Activated T-helper 2 cell treated with anti-CD3 and anti-CD28 coated beads, Interferon-gamma antibody, Interleukin-2, Interleukin-4, amounts not matched to agents 10 μg/mL and 5 μg/mL and 100 μg/mL, durations not matched to agents 14 hours and 24 hours and 36 hours (primary cell): ENCODE data around the gene SCG3. TPM values are rescaled to one million over a fixed set of nuclear protein-coding genes. Genes with fewer than 3 reads are reported as not detected.

ENCODE experiments used
- DNase-seq: peaks from one replicate; pipeline ENCODE4 v3.0.0; 2021; ENCODE audit warnings: low spot score
- H3K27ac Mint-ChIP-seq: one replicate; pipeline ENCODE4 v1.8.0; 2021; ENCODE audit warnings: mixed read lengths
- H3K27me3 Mint-ChIP-seq: one replicate; pipeline ENCODE4 v1.8.0; 2021; ENCODE audit warnings: low read depth, mixed read lengths
- H3K36me3 Mint-ChIP-seq: one replicate; pipeline ENCODE4 v1.8.0; 2021; ENCODE audit warnings: low read depth, mixed read lengths
- H3K4me1 Mint-ChIP-seq: one replicate; pipeline ENCODE4 v1.8.0; 2021; ENCODE audit warnings: low read depth, mixed read lengths
- H3K4me3 Mint-ChIP-seq: one replicate; pipeline ENCODE4 v1.8.0; 2021; ENCODE audit warnings: low read depth, mild to moderate bottlenecking, moderate library complexity, mixed read lengths
- H3K9me3 Mint-ChIP-seq: one replicate; pipeline ENCODE4 v1.8.0; 2021; ENCODE audit warnings: mixed read lengths
- intact Hi-C: fragments of 100-400 bp; cut with micrococcal nuclease; formaldehyde crosslinking; loops from one replicate; pipeline ENCODE4 v1.15.1; 2023
- total RNA-seq: library from RNA; stranded (reverse); gene quantifications from 2 replicates; pipeline ENCODE4 v1.2.3, GENCODE V29; 2022

The SCG3 gene
- total RNA-seq, 1 donor from 2014 or later = not detected

DNA sequence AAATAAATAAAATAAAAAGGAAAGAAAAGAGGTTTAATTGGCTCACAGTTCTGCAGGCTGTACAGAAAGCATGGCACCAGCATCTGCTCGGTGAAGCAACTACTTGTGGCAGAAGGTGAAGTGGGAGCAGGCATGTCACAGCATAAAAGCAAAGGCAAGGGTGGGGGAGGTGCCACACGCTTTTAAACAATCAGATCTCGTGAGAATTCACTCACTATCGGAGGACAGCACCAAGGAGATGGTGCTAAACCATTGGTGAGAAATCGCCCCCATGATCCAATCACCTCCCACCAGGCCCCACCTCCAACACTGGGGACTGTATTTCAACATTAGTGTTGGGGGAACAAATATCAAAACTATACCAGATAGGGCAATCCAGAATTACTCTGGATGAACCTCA is 15.3 kb downstream of the SCG3 start:
- Mint-ChIP-seq H3K27me3 (peaks cover 47% of the 10 kb centered on the region), H3K9me3 (no peaks in the 10 kb centered on the region), H3K36me3 (no peaks in the 10 kb centered on the region), H3K27ac (no peak overlapping the region), H3K4me1 (peaks cover 21% of the 10 kb centered on the region), H3K4me3 (no peak overlapping the region)
- intact Hi-C loops = no loop called here
- DNase-seq = no peak

DNA sequence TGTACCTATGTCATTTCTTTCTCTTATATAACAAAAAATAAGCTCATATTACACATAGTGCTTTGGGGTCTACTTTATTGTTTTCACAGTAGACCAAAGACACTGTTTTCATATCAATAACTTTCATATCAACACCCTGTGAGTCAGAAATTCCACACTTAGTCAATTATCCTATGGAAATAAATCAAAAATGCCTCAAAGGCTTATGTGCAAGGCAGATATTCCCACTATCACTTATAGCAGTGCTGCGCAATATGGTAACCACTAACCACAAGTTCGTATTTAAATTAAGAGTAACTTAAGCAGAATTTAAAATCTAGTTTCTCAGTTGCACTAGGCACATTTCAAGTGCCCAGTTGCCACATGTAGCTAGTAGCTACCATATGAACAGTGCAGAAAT is 15.9 kb downstream of the SCG3 start:
- H3K27ac Mint-ChIP-seq = no peak overlapping the region
- peaks cover 15% of the 10 kb centered on the region for H3K4me1 Mint-ChIP-seq
- H3K9me3 Mint-ChIP-seq = no peaks in the 10 kb centered on the region
- no peak for DNase-seq
- H3K36me3 Mint-ChIP-seq = no peaks in the 10 kb centered on the region
- H3K27me3 Mint-ChIP-seq = peaks cover 44% of the 10 kb centered on the region
- intact Hi-C loops = no loop called here
- H3K4me3 Mint-ChIP-seq = no peak overlapping the region

DNA sequence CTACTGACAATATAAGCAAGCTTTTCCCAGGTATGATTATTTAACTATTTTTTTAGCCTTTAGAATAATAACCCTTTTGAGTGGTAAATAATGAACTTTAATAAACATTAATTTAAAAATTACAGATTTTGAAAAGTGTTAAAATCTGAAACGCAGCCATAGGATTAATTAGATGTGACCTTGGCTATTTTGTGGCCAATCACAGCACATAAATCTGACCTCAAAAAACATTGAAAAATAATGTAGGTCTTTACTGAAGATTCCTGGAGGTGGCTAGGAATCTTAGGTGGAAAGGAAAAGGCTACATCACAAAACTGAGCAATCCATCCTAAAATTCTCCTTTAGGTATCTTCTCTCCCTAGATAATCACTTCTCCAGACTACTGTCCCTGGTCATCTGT is 18.1 kb downstream of the SCG3 start:
- peaks cover 3% of the 10 kb centered on the region for H3K4me1 Mint-ChIP-seq
- no peaks in the 10 kb centered on the region for H3K9me3 Mint-ChIP-seq
- no peak overlapping the region for H3K27ac Mint-ChIP-seq
- no peak overlapping the region for H3K4me3 Mint-ChIP-seq
- peaks cover 31% of the 10 kb centered on the region for H3K27me3 Mint-ChIP-seq
- no peaks in the 10 kb centered on the region for H3K36me3 Mint-ChIP-seq
- intact Hi-C loops = no loop called here
- no peak for DNase-seq

DNA sequence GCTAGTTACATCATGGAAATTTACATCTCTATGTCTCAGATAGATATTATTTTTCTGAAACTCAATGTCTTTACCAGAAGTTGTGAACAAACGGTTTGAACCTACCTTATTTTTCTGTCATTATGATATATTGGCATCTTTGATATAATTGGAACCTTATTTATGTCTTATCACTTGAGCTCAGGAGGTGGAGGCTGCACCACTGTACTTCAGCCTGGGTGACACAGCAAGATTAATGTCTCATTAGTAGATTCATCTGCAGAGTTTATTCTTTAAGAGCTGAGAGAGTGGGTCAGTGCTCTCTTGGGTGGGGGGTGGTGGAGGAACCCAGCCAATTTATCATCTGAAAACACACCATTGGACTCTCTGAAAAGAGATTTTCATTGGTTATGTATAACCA is 21.4 kb downstream of the SCG3 start:
- H3K9me3 Mint-ChIP-seq = no peaks in the 10 kb centered on the region
- no peaks in the 10 kb centered on the region for H3K36me3 Mint-ChIP-seq
- no peaks in the 10 kb centered on the region for H3K4me1 Mint-ChIP-seq
- no peak overlapping the region for H3K4me3 Mint-ChIP-seq
- peaks cover 38% of the 10 kb centered on the region for H3K27me3 Mint-ChIP-seq
- intact Hi-C loops = no loop called here
- DNase-seq = no peak
- no peak overlapping the region for H3K27ac Mint-ChIP-seq

DNA sequence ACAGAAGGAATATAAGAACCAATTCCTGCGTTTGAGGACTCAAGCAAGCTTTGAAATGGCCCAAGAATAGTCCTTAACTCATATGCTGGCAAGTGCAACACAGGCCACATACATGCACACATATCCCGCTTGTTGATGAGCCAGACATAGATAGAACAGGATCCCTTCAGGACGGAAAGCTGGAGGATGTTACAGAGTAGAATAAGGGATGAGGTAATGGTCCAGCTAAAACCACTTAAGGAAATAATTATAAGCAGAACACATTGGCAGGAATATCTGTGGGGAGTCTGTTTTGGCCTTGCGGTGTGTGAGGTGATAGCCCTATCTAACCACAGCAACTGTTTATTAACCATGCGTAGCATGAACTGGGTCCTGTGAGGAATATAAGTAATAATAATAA is 25.0 kb downstream of the SCG3 start:
- H3K4me3 Mint-ChIP-seq = no peak overlapping the region
- intact Hi-C loops = no loop called here
- H3K27me3 Mint-ChIP-seq = peaks cover 15% of the 10 kb centered on the region
- no peaks in the 10 kb centered on the region for H3K4me1 Mint-ChIP-seq
- no peaks in the 10 kb centered on the region for H3K36me3 Mint-ChIP-seq
- H3K27ac Mint-ChIP-seq = no peak overlapping the region
- H3K9me3 Mint-ChIP-seq = no peaks in the 10 kb centered on the region
- DNase-seq = no peak

DNA sequence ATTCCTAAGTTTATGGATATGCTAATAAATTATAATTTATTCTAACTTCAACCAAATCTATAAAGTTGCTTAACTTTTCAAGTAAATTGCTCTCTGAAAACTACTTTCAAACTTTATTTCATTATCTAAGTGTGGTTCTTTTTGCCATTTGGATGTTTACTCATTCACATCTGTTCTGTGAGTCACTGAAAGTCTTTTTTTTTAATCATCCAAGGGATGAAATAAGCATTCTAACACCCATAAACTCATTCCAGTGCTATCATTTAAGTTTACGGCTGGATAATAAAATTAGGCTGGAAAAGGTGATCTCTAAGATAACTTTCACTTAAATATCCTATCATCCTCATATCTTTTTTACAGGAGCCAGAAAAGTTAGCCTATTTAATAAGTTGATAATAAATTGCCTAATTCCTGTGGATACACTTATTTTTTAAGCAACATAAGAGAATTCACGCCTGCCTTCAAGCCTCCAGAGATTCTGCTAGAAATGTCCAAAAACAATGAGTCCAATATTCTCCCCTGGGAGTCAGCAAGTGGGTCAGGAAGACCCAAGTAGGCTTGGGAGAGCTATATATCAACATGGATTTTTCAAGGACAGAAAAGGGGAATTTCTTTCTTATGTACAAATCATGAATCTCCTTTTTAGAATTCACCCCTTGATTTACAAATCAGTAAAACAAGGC is 25.8 kb downstream of the SCG3 start:
- no peaks in the 10 kb centered on the region for H3K36me3 Mint-ChIP-seq
- no peaks in the 10 kb centered on the region for H3K4me1 Mint-ChIP-seq
- no peak overlapping the region for H3K4me3 Mint-ChIP-seq
- H3K9me3 Mint-ChIP-seq = no peaks in the 10 kb centered on the region
- intact Hi-C loops = no loop called here
- no peak for DNase-seq
- H3K27ac Mint-ChIP-seq = no peak overlapping the region
- H3K27me3 Mint-ChIP-seq = peaks cover 14% of the 10 kb centered on the region

DNA sequence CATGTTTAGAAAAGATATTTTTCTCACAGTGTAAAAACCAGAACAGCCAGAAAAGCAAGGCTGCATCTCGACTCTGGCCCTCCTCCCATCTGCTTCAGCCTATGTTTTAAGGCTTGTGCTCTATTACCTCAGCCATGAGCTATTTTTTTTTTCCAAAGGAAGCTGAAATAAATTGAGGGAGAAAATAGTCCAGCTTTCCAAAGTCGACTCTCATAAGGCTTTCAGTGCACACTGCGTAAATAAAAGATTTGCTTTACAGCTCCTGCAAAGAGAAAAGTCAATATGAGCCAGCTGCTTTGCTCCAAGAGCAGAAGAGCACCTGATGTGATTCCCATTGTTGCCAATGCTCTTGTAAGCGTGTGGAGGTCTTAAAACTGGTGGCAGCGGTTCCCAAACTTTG is 26.7 kb downstream of the SCG3 start:
- no peak for DNase-seq
- no peaks in the 10 kb centered on the region for H3K4me1 Mint-ChIP-seq
- no peaks in the 10 kb centered on the region for H3K36me3 Mint-ChIP-seq
- H3K27me3 Mint-ChIP-seq = peaks cover 14% of the 10 kb centered on the region
- H3K27ac Mint-ChIP-seq = no peak overlapping the region
- no peak overlapping the region for H3K4me3 Mint-ChIP-seq
- intact Hi-C loops = no loop called here
- no peaks in the 10 kb centered on the region for H3K9me3 Mint-ChIP-seq

DNA sequence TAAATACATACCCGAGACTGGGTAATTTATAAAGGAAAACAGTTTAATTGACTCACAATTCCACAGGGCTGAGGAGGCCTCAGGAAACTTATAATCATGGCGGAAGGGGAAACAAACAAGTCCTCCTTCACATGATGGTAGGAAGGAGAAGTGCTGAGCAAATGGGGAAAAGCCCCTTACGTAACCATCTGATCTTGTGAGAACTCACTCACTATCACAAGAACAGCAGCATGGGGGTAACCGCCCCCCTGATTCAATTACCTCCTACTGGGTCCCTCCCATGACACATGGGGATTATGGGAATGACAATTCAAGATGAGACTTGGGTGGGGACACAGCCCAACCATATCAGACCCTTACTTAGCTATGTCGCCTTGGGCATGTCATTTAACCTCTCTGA is 27.7 kb downstream of the SCG3 start:
- Mint-ChIP-seq H3K4me1 (no peaks in the 10 kb centered on the region), H3K9me3 (no peaks in the 10 kb centered on the region), H3K36me3 (no peaks in the 10 kb centered on the region), H3K27ac (no peak overlapping the region), H3K27me3 (peaks cover 11% of the 10 kb centered on the region), H3K4me3 (no peak overlapping the region)
- no peak for DNase-seq
- intact Hi-C loops = no loop called here

DNA sequence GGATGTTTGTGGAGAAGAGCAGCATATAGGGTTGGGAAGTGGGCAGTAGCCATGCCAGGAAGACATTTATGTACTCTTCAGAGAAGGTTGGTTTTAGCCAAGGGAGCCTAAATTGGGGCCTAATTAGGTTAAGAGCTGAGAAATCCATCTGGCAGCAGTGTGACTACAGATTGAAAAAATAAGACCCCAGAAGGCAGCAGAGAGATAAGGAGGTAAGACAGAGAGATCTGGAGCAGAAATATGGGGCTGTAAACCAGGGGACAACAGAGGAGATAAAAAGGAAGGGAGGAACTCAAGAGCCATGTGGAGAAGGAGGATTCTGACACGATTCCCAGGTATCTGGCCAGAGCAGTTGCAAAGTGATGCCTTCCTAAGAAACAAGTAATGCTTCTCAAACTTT is 32.9 kb downstream of the SCG3 start:
- Mint-ChIP-seq H3K27me3 (peaks cover 2% of the 10 kb centered on the region), H3K36me3 (no peaks in the 10 kb centered on the region), H3K9me3 (no peaks in the 10 kb centered on the region), H3K4me3 (no peak overlapping the region), H3K27ac (no peak overlapping the region), H3K4me1 (no peaks in the 10 kb centered on the region)
- DNase-seq = no peak
- intact Hi-C loops = no loop called here

DNA sequence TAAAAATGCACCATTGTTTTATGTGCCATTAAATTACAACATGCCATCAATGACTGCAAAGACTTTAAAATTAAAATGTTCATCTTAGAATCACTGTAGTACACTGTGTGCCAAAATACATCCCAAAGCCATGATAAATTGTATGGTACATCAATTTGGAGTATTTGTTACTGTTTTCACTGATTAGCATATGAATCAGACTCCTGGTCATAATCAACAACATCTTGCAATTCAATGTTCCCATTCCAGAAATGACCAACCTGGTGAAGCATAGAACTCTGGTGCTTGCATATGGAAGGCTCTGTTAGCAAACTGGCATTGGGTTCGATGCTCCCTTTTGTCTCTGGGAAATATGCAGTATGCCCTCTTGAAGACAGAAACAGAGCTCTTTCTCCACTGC is 33.6 kb downstream of the SCG3 start:
- intact Hi-C loops = no loop called here
- peaks cover 2% of the 10 kb centered on the region for H3K27me3 Mint-ChIP-seq
- no peak for DNase-seq
- no peaks in the 10 kb centered on the region for H3K36me3 Mint-ChIP-seq
- H3K4me3 Mint-ChIP-seq = no peak overlapping the region
- H3K9me3 Mint-ChIP-seq = no peaks in the 10 kb centered on the region
- no peak overlapping the region for H3K27ac Mint-ChIP-seq
- no peaks in the 10 kb centered on the region for H3K4me1 Mint-ChIP-seq

DNA sequence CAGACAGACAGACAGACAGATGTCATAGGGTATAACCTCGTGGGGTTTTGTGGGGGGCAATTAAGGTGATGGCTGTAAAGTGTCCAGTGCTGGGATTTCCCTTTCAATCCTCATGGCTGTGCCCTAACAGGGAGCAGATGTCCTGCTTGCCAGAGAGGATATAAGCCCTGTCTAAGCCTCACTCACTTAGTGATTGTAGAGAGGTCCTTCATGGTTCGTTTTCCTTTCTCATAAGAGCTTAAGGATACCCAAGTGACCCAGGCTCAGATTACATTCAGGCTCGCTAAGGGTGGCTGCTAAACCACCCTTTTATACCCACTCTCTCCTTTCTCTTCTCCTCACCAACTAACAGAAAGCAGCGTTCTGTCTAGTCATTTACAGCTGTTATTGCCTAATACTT is 36.9 kb downstream of the SCG3 start:
- no peak for DNase-seq
- H3K27ac Mint-ChIP-seq = no peak overlapping the region
- no peaks in the 10 kb centered on the region for H3K9me3 Mint-ChIP-seq
- H3K4me3 Mint-ChIP-seq = no peak overlapping the region
- H3K36me3 Mint-ChIP-seq = peaks cover 12% of the 10 kb centered on the region
- no peaks in the 10 kb centered on the region for H3K27me3 Mint-ChIP-seq
- peaks cover 3% of the 10 kb centered on the region for H3K4me1 Mint-ChIP-seq
- intact Hi-C loops = no loop called here

DNA sequence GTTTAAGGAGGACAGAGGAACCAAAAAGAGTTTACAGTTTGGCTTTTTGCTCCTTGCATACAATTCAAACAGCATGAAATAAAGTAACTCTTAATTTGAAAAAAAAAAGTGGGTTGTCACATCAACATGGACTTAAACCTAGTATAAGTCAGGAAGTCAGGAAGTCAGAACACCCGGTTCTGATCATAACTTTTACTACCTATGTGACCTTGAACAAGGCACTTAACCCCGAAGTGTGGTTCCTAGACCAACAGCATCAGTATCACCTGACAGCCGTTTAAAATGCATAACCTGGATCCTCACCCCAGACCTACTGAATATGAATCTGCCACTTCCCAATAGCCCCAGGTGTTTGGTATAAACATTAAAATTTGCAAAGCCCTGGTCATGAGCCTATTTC is 37.4 kb downstream of the SCG3 start:
- Mint-ChIP-seq H3K4me1 (peaks cover 3% of the 10 kb centered on the region), H3K36me3 (peaks cover 12% of the 10 kb centered on the region), H3K27me3 (no peaks in the 10 kb centered on the region), H3K9me3 (no peaks in the 10 kb centered on the region), H3K4me3 (no peak overlapping the region), H3K27ac (no peak overlapping the region)
- intact Hi-C loops = no loop called here
- no peak for DNase-seq

DNA sequence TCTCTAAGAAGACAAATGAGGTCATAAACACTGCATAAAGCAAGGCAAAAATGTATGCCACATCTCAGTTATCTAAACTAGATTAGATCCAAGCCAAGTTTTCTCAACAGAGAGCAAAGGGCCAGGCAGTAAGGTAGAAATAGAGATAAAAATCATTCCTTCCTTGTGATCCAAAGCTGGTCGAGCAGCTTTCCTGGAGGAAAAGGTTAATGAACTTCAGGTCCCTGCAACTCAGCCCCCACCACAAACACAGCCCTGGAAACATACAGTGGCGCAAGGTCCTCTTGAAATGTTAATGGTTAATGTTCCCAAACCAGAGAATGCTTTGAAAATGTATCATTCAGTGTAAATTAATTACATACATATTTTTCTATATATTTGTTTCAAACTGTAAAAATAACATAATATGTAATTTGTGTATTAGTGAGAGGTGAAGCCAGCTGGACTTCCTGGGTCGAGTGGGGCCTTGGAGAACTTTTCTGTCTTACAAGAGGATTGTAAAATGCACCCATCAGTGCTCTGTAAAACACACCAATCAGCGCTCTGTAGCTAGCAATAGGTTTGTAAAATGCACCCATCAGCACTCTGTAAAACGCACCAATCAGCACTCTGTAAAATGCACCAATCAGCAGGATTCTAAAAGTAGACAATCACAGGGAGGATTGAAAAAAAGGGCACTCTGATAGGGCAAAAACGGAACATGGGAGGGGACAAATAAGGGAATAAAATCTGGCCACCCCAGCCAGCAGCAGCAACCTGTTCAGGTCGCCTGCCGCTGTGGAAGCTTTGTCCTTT is 39.1 kb downstream of the SCG3 start:
- DNase-seq = no peak
- Mint-ChIP-seq H3K27me3 (no peaks in the 10 kb centered on the region), H3K27ac (no peak overlapping the region), H3K4me3 (no peak overlapping the region), H3K9me3 (no peaks in the 10 kb centered on the region), H3K4me1 (peaks cover 9% of the 10 kb centered on the region), H3K36me3 (peaks cover 17% of the 10 kb centered on the region)
- intact Hi-C loops = no loop called here
